NCI-H2107 treated with DMSO at 0.1 percent for 48 hours (cell line): Measurements from ENCODE around the gene CCDC85C.
A peak's percentile ranks its signal among the peaks of the same experiment; 100 is the strongest.

Source experiments
- DNase-seq: peaks from one replicate; lab custom pipeline; 2025; ENCODE audit not compliant: unreplicated experiment; lab: John Stamatoyannopoulos, UW

CCDC85C gene

DNA sequence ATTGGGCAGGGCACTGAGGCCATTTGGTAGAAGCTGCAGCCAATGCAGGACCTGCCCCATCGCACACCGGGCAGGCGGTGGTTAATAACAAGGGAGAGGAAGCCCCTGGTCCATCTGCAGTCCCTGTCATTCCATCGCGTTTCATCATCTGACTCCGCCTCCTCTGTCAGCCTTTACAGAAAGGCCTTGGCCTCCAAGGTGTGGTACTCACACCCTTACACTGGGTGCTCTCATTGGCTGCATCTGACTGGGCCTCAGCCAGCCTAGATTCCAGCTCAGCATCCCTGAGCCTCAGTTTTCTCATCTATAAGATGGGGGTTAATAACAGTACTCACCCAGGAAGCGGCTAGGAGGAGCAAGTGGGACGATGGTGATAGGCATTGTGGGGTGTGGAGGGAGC is 26.2 kb upstream of the CCDC85C start:
- DNase-seq = no peak

DNA sequence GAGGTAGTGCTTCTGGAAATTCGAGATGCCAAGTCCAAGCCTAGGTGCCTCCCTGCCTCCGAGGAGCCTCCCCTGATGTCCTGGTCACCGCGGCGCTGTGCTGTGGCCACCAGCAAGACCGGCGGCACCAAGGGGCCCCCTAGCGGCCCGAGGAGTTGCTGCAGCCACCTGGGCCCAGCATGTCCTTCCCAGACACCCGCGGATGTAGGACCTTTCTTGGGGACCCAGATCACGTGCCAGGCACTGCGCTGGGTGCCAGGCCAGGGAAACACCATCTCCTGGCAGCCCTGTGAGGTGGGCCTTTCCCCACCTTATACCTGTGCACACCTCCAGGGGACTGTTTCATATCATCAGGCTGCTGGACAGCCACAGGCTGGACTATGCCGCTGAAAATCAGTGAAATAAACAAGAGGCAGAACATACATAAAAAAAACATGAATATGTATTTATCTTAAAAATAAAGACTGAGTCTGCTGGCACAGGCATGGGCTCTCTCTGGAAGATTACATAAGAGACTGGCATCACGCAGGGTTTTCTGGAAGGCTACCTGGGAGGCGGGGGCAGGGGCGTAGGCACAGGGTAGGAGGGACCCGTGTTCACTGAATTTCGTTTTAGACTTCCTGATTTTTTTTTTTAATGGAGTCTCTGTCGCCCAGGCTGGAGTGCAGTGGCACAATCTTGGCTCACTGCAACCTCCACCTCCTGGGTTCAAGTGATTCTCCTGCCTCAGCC is 25.0 kb upstream of the CCDC85C start:
- peak; percentile 44 for DNase-seq

DNA sequence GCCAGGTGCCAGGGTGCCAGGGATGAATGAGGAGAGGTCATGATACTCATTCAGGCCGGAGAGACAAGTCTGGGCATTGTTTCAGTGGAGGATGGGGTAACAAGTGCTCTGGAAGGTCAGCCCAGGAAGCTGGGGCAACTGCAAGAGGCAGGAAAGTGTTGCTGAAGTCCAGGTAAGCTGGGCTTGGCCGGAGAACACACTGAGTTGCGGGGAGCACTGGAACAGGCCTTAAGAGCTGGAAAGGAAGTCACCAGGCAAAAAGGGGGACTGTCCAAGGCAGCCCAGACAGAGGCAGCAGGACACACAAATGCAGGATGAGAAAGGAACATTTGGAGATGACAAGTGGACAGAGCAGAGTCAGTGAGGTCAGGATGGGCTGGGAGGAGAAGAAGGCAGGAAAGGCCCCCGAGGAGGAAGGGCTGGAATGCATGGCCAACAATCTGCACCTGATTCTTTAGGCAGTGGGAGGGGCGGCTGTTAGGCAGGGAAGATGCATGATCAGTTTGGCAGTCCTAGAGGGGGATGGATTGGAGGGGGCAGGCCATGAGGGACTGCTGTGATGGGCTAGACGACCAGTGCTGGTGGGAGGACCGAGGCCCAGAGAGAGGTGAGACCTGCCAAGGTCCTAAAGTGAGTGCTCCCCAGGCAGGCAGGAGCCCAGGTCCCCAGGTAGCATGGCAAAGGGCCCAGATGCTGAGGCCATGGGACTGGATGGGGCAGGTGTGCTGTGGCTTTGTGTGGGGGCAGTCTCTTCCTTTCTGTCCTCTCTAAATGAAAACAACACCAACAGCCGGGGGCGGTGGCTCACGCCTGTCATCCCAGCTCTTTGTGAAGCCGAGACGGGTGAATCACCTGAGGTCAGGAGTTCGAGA is 23.7 kb upstream of the CCDC85C start:
- DNase-seq = no peak

DNA sequence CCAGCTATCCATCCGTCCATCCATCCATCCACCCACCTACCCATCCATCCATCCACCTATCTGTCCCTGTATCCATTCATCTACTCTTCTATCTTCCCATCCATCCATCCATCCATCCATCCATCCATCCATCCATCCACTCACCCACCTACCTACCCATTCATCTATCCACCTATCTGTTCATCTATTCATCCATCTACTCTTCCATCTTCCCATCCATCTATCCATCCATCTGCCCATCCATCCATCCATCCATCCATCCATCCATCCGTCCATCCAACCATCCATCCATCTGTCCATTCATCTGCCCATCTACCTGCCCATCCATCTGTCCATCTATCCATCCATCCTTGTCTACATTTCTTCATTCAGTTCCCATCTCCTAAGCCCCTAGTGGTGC is 23.1 kb upstream of the CCDC85C start:
- no peak for DNase-seq

DNA sequence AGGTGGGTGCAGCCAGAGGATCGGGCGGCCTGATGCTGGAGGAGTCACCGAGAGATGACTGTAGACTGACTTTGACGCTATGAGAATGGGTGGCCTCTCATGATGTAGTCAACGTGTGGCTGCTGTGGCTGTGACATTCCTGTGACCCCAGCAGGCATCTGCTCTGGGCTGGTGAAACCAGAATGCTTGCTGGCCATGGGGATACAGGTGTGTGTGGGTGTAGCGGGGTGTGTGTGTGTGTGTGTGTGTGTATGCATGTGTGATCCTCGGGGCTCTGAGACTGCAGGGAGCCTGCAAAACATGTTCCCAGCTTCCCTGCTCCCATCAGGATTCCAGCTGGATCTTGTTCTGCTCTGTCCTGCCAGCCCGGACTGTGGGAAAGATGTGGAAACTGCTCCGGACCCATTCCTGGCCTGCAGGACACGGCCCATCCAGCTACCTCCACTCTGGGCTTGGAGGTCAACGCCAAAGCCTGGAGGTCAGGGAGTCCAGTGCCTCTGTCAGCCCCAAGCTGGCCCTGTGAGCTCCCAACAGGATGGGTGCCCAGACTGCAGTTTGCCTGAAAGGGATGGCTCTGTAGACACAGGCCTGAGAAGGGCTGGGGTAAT is 22.1 kb upstream of the CCDC85C start:
- DNase-seq = no peak

DNA sequence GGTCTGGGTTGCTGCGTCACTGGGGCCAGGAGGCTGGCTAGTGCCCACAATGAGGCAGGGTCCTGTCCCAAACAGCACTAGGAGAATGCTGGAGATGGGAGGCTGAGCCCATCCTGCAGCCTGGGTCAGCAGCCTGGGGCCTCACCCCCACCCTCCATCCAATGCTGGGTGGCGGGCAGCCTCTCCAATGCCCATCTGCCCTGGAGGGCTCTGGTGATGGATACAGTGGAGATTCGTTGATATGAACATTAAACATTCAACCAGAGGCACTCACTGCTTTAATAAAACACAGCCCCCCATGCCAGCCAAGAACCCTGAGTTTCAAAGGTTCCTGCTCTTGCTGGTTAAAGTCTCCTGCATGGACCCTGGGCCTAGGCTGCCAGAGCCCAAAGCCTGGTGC is 21.5 kb upstream of the CCDC85C start:
- DNase-seq = no peak

DNA sequence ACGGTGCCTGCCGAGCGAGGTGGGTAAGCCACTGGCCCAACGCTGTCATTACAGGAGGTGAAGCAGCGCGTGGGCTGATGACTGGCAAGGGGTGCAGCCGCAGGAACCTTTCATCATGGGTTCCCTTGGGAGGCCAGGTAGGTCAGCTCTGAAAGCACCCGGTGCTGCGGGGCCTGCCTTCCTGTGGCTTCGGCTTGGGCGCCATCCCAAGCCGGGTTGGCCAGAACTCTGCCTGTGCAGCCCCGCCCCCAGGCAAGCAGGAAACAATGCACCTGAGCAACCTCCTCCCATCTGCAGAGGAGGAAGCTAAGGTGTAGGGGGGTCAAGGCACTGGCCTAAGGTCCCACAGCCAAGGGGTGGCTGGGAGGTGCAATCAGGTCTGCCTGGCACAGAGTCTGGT is 21.0 kb upstream of the CCDC85C start:
- DNase-seq = no peak

DNA sequence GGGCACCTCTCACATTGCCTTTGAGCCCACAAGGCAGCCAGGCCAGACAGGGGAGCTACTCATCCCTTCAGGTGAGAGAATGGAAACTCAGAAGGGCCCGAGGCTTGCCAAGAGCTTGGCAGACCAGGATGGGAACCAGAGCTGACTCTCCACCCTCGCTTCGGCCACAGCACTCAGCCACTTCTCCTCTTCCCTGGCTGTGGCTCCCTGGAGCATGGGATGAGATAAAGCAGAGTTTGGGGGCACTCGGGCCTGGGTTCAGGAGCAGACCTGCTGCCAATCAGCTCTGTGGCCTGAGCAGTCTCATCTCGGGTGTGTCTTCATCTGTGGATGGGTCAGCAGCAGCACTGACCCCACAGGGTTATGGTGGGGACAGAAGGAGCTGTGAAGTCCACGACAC is 20.0 kb upstream of the CCDC85C start:
- DNase-seq = no peak

DNA sequence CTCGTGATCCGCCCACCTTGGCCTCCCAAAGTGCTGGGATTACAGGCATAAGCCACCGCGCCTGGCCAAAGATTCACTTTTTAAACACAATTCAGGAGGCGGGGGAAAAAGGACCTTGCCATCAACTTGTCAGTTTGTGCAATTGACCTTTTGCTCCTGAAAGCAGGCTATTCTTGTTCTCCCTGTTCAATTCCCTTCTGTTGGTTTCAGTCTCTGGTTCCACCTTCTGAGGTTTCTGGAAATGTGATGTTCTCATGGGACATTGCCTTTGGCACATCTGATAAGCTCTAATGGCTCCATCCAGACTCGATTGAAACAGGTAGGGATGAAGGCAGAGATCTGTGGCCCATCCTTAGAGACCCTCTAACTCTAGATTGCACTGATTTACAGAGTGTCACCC is 17.9 kb upstream of the CCDC85C start:
- no peak for DNase-seq

DNA sequence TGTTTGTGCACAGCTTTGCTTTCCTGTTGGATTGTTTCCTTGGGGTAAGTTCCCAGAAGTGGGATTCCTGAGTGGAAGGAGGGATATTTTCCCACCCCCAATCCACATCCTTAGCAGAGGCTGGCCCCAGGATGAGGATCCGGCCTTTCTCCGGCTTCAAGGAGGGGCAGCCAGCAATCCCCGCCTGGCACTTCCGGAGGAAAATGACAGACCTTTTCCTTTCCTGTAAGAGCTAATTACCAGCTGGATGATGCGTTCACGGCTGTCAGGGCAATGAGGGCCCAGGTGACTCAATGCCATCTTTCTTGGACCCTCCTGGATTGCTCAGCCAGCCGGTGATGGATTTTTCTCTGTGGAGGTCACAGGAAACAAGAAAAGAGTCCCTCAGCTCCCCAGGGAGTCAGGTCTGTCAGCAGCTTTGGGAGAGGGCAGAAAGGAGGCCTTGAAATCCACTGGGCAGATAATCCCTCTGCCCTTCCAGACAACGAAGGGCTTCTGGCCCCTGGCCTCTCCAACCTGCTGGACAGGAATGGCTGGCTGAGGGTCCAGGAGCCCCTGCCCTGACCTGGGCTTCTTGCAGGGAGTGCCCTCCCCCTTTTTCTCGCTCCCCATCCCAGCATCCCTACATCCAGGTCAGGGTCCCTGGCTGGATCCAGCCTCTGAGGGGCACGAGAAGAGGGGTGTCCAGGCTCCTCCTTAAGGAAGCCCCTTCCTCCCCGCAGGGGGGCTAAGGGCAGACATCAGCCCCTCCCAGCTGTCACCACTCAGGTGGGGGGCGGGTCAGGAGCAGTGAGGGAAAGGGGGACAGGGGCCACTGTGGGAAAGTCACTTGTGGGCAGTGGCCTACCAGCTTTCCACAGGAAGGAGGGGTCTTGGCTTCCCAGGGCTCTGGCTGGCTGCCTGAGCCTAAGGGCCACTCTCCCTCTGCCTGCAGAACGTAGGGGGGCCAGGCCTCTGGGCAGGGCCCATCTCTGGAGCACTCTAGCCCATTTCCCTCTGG is 16.1 kb upstream of the CCDC85C start:
- no peak for DNase-seq

DNA sequence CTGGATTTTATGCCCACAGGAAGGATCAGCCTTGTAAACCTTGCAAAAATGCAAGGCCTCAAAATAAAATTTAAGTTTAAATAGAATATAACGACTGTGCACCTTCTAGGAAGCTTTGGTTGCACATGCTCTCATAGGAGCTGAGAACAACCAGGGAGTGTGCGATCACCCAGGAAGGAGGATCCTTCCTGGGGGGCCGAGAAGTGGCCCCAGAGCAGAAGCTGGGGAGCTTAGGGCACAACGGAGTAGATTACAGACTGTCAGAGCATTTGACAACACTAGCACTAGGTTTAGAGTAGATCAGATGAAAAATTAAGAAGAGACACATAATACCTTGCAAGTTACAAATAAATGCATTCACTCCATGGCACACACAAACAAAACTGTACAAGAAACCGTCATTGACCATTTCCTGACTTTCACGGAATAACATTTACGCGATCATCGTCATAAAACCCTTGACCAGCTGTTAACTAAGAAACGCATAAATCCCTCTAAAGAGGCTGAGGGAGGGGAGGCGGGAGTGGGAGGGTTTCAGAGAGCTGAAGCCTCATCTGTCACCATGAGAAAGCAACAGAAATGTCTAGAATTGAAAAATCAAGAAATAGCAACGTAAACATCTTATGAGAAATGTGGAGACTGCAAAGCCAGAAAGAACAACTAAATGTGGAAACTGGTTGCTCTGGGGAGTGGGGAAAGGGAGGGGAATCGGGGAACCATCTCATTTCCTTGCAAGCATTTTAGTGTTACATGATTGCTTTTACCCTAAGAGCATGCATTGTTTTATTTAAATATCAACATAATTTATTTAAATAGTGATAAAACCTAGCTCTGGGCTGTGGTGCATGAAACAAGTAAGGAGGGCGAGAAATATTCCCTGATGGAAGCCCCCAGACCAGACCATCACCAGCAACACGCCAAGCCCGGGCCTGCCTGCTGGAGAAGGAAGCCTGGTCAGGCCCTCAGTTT is 13.1 kb upstream of the CCDC85C start:
- DNase-seq = no peak

DNA sequence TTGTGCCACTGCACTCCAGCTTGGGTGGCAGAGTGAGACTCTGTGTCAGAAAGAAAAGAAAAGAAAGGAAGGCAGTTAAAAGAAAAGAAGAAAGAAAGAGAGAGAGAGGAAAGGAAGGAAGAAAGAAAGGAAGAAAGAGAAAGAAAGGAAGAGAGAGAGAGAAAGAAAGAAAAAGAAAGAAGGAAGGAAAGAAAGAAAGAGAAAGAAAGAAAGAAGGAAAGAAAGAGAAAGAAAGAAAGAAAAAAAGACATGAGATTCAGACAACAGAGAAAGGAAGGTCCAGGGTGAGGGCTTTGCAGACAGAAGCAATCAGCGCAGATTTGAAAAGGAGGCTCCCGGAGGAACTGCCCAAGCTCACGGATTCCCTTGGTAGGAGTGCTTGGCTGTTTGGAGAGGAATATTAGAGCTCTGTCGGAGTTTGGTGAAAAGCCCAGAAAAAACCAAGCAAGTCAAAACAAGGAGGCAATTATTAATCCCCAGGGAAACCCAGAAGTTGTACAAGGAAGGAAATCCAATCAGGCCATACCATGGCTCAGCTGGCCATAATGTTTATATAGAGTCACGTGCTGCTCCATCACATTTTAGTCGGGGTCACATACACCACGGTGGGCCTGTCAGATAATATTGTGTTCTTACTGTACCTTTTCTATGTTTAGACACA is 11.6 kb upstream of the CCDC85C start:
- DNase-seq = no peak

DNA sequence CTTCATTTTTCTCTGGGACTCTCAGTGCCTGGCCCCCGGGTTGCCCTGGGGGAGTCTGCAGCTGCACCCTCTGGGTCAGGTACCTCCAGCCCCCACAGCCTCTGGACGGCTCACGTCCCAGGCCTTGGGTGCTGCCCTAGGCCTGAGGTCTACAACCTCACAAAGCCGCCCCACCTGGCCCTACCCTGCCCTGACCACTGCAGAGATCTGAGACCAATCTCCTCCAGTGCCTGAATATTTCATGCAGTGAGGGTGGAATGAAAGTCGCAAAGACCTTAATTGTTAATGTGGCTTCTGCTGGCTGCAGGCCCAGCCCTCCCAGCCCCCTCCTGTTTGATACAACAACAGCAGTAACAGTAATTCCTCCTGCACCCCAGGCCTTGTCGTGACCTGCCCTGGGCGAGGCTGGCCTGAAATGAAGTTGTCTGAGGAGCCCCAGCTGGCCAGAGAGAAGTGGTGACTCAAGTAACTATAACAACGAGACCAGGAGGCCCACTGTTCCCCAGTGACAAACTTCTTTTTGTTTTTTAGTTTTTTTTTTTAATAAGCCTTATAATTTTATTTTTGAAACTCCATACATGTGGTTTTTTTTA is 8.8 kb upstream of the CCDC85C start:
- DNase-seq = no peak

DNA sequence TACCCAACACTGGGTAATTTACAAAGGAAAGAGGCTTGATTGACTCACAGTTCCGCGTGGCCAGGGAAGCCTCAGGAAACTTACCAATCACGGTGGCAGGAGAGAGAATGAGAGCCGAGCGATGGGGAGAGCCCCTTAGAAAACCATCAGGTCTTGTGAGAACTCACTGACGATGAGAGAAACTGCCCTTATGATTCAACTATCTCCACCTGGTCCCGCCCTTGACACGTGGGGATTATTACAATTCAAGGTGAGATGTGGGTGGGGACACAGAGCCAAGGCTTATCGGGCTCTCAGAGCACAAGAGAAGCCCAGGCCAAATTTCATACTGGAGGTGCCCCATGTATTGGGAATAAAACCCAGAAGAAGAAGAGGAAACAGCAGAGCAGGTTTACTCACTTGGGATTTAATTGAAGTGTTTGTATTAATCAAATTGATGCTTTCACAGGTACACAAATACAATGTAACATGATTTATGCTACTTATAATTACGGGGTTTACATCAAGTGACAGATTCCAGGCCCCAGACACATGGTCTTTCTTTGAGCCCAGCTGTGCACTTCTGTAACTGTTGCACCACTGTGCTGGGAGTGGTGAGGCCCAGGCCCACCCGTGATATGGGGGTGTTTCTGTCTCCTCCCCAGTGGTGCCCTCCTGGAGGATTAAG is 8.2 kb upstream of the CCDC85C start:
- no peak for DNase-seq

DNA sequence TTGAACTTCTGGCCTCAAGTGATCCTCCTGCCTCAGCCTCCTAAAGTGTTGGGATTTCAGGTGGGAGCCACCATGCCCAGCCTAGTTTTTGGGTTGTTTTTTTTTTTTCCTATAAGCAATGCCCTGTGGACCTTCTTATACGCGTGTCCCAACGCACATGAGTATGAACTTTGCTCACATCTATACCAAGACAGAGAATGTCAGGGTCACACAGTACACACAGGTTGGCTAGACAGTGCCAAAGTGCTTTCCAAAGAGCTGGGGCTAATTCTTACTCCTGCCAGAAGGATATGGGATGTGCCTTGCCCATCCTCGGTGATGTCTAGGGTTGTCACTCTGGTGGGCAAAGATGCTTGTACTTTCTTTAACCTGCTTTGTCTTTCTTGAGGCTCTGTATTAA is 7.6 kb upstream of the CCDC85C start:
- no peak for DNase-seq

DNA sequence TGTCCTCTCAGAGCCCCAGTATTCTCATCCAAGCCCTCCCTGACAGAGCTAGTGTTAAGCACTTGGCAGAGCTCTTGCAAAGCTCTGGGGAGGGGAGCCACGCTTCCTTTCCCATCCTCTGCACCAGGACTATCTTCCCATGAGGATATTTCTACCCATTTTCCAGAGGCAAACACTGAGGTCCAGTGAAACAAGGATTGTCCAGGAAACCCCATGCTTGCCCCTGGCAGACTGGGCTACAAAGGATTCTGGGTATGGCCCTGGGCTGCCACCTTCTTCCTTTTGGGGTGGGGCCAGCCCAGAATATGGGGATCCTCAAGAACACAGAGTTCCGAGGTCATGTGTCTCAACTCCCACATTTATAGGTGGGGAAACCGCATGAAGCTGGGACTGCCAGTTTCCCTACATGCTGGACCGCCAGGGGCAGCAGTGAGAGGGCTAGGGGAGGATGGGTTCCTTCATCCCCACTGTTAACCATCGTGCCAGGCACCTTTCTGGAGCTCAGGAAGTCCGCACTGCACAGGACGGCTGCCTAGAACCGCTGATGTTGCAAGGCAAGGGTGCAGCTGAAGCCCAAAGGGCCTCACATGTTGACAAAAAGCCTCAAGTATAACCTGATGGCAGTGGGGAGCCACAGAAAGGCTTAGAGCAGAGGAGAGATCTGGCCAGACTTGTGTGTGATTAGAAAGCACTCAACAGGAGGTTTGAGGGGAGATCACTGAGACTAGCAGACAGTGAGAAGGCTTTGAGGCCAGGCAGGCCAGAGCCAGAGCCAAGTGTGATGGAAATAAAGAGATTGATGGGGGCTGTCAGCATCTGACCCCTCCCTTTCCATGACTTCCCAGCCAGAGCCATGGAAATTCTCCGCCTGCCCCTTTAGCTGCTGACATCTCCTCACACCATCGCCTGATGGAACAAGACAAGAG is 5.5 kb upstream of the CCDC85C start:
- no peak for DNase-seq

DNA sequence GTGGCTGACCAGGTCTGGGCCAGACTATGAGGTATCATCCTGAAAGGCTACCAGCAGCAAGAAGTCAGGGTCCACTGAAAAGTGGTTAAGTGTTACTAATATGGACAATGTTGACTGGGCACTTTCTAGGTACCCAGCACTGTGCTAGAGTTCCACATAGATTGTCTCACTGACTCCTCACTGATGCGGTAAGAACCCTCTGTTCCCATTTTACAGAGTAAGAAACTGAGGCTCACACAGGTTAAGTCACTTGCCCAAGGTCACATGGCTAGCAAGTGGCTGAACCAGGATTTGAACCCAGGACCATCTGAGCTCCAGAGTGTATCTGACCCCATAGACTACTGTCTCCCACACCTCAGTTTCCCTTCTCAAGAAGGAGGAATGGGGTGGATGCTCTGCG is 4.6 kb upstream of the CCDC85C start:
- DNase-seq = no peak
